PC-9 (cell line): ENCODE data around the gene TRABD2B.

Source experiments
- CTCF ChIP-seq: fragments of 200-600 bp; sonication (generic); conservative IDR thresholded peaks from 2 replicates; pipeline ENCODE4 v1.6.1; 2017; ENCODE audit warnings: mixed run types, antibody characterized with exemption, mild to moderate bottlenecking, moderate library complexity
- EZH2 ChIP-seq: fragments of 200-600 bp; sonication (generic); IDR thresholded peaks from 2 replicates; pipeline ENCODE4 v1.8.0; 2017; ENCODE audit warnings: antibody characterized with exemption, low read depth

GRCh38 chr1:47756411-47756810, 240.8 kb downstream of the TRABD2B start:
- TF ChIP-seq CTCF (no peak), EZH2 (no peak)
